Upper lobe of left lung (tissue), 4 donors: ENCODE data around the gene COG6.

Source experiments
- CTCF ChIP-seq, 6 experiments: fragments of 450-650 bp in 4 of 6; fragments of 200-600 bp in 2 of 6; sonication (generic) in 2 of 6; IDR thresholded peaks; one replicate each; pipeline ENCODE4 v1.5.1; 2016 to 2019; ENCODE audit warnings: antibody characterized with exemption in 6 of 6
- EP300 ChIP-seq, 4 donors: sonication (generic); formaldehyde crosslinking; IDR thresholded peaks; one replicate each; pipeline ENCODE4 v1.5.1; 2017; ENCODE audit warnings: antibody characterized with exemption in 4 of 4, control low read depth in 2 of 4
- POLR2A ChIP-seq, 4 donors: fragments of 450-650 bp; IDR thresholded peaks; one replicate each; pipeline ENCODE4 v1.5.1; 2016 to 2017; ENCODE audit warnings: antibody characterized with exemption in 4 of 4, mild to moderate bottlenecking in 2 of 4

- TF ChIP-seq CTCF (IDR thresholded peaks at IDR 0.05), result peak in 1 of 6 experiments; percentile 3
- no peak for TF ChIP-seq EP300 (IDR thresholded peaks at IDR 0.05)
- no peak for TF ChIP-seq POLR2A (IDR thresholded peaks at IDR 0.05)
Observed at GRCh38 chr13:39777527-39778061, 122.1 kb downstream of the COG6 start.
